Astrocyte of the hippocampus (primary cell): ENCODE data around the gene CCDC18.
A peak's percentile ranks its signal among the peaks of the same experiment; 100 is the strongest.
"Not testable (repeated sequence)": the region's sequence is repeated elsewhere in the genome, so short reads cannot be mapped to it uniquely, and the experiment has no call there.

Experiments used
- DNase-seq: peaks from one replicate; pipeline ENCODE4 v3.0.0; 2011; ENCODE audit warnings: low read depth, low spot score

Gene CCDC18

GRCh38 chr1:93171549-93172034 is 8.9 kb upstream of the CCDC18 start:
- no peak for DNase-seq

GRCh38 chr1:93172778-93173177 is 7.7 kb upstream of the CCDC18 start:
- peak; percentile 35 for DNase-seq

GRCh38 chr1:93174638-93175037 is 5.9 kb upstream of the CCDC18 start:
- DNase-seq: not testable (repeated sequence)

- peak; percentile 43 for DNase-seq
Observed at GRCh38 chr1:93177991-93178390, 2.5 kb upstream of the CCDC18 start.

GRCh38 chr1:93178418-93178817 is 2.1 kb upstream of the CCDC18 start:
- peak; percentile 49 for DNase-seq

- DNase-seq: peak; percentile 99
Observed at GRCh38 chr1:93179886-93180722, 420 bp upstream of the CCDC18 start, which contains the start of gene TMED5. Gene TMED5, minus strand, starts transcription at chr1:93180413. Its CDS starts 171 bp downstream, at chr1:93180242.

- no peak for DNase-seq
Observed at GRCh38 chr1:93186667-93187066, 6.1 kb downstream of the CCDC18 start.

- no peak for DNase-seq
Observed at GRCh38 chr1:93190432-93190831, 9.9 kb downstream of the CCDC18 start.

GRCh38 chr1:93194231-93194990 is 13.9 kb downstream of the CCDC18 start:
- DNase-seq: no peak

- DNase-seq: no peak
Observed at GRCh38 chr1:93196591-93196990, 16.1 kb downstream of the CCDC18 start.

- DNase-seq: no peak
Observed at GRCh38 chr1:93199150-93199549, 18.6 kb downstream of the CCDC18 start.

GRCh38 chr1:93200086-93200620 is 19.6 kb downstream of the CCDC18 start:
- no peak for DNase-seq

- no peak for DNase-seq
Observed at GRCh38 chr1:93200714-93201113, 20.2 kb downstream of the CCDC18 start.

- DNase-seq: no peak
Observed at GRCh38 chr1:93205892-93206566, 25.5 kb downstream of the CCDC18 start.

GRCh38 chr1:93206567-93206954 is 26.0 kb downstream of the CCDC18 start:
- DNase-seq: no peak

GRCh38 chr1:93207211-93207610 is 26.7 kb downstream of the CCDC18 start:
- DNase-seq: no peak

- DNase-seq: no peak
Observed at GRCh38 chr1:93215322-93215721, 34.8 kb downstream of the CCDC18 start.

- peak; percentile 49 for DNase-seq
Observed at GRCh38 chr1:93219443-93219842, 38.9 kb downstream of the CCDC18 start.

GRCh38 chr1:93220716-93221115 is 40.2 kb downstream of the CCDC18 start:
- DNase-seq: not testable (repeated sequence)

- peak; percentile 28 for DNase-seq
Observed at GRCh38 chr1:93221913-93222312, 41.4 kb downstream of the CCDC18 start.

- DNase-seq: no peak
Observed at GRCh38 chr1:93223023-93223675, 42.6 kb downstream of the CCDC18 start.
